A673 (cell line): ENCODE results near the gene FBXO38.

ENCODE experiments used
- CTCF ChIP-seq: fragments of 300-800, 200-600 bp; sonication (generic); conservative IDR thresholded peaks from 2 replicates; pipeline ENCODE4 v1.5.1; 2017; ENCODE audit warnings: low read depth, mild to moderate bottlenecking, antibody characterized with exemption, low read length, moderate library complexity, mixed read lengths
- EZH2 ChIP-seq: fragments of 200-600 bp; sonication (generic); IDR thresholded peaks from 2 replicates; pipeline ENCODE4 v1.6.1; 2017; ENCODE audit warnings: borderline replicate concordance, low read depth, mild to moderate bottlenecking, mixed read lengths, antibody characterized with exemption, low read length; ENCODE audit not compliant: poor library complexity, severe bottlenecking

- no peak for TF ChIP-seq CTCF
- TF ChIP-seq EZH2 = no peak
These were observed 62.9 kb downstream of the FBXO38 start for GRCh38 chr5:148446611-148447010.
